Measurements from ENCODE around the gene TTC27.

GRCh38 chr2:32783933-32784332, 156.1 kb downstream of the TTC27 start:
- TF ChIP-seq CTCF (IDR thresholded peaks at IDR 0.05) (no peak), POLR2A (IDR thresholded peaks at IDR 0.05) (no peak)

All from right lobe of liver (tissue), 4 donors.